ENCODE results near the gene SPHK2. TPM values are rescaled to one million over a fixed set of nuclear protein-coding genes. Genes with fewer than 3 reads are reported as not detected.

The SPHK2 gene
- total RNA-seq, 4 donors from 2014 or later = 17.1 to 45.4 (median 31.4) TPM

DNA sequence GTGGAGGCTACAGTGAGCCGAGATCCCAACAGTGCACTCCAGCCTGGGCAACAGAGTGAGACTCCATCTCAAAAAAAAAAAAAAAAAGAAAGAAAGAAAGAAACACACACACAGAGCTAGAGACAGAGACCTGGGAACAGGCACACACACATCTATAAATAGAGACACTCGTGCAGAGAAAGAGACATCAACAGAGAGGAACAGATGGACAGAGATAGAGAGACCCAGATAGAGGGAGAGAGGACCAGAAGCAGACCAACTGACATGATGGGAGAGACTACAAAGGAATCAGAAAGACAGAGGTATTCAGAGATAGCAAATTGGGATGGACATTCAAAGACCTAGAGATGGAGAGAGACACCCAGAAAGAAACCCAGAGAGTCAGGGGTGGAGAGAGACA, 28.8 kb downstream of the SPHK2 start:
- Histone ChIP-seq H3K27me3 (no peaks in the 10 kb centered on the region), H3K9me3 (no peaks in the 10 kb centered on the region), H3K4me3 (replicated peaks in 1 of 3) (no peak overlapping the region), H3K27ac (no peak overlapping the region), H3K4me1 (peaks cover 13 to 23% of the 10 kb centered on the region in 2 donors), H3K36me3 (no peaks in the 10 kb centered on the region)
- no peak for DNase-seq
- no peak for TF ChIP-seq POLR2A (IDR thresholded peaks at IDR 0.05)
- TF ChIP-seq, protein P1, sequence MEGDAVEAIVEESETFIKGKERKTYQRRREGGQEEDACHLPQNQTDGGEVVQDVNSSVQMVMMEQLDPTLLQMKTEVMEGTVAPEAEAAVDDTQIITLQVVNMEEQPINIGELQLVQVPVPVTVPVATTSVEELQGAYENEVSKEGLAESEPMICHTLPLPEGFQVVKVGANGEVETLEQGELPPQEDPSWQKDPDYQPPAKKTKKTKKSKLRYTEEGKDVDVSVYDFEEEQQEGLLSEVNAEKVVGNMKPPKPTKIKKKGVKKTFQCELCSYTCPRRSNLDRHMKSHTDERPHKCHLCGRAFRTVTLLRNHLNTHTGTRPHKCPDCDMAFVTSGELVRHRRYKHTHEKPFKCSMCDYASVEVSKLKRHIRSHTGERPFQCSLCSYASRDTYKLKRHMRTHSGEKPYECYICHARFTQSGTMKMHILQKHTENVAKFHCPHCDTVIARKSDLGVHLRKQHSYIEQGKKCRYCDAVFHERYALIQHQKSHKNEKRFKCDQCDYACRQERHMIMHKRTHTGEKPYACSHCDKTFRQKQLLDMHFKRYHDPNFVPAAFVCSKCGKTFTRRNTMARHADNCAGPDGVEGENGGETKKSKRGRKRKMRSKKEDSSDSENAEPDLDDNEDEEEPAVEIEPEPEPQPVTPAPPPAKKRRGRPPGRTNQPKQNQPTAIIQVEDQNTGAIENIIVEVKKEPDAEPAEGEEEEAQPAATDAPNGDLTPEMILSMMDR (IDR thresholded peaks at IDR 0.05) = no peak
- WGBS, 2 donors = 79 to 87% methylated on average over 2 of the region's 2 CpGs
- intact Hi-C loops (cut with DNase I) = loop anchor here (10.0 kb wide), 1 partner anchor 187 kb away; the partner anchor contains the start of gene HSD17B14

DNA sequence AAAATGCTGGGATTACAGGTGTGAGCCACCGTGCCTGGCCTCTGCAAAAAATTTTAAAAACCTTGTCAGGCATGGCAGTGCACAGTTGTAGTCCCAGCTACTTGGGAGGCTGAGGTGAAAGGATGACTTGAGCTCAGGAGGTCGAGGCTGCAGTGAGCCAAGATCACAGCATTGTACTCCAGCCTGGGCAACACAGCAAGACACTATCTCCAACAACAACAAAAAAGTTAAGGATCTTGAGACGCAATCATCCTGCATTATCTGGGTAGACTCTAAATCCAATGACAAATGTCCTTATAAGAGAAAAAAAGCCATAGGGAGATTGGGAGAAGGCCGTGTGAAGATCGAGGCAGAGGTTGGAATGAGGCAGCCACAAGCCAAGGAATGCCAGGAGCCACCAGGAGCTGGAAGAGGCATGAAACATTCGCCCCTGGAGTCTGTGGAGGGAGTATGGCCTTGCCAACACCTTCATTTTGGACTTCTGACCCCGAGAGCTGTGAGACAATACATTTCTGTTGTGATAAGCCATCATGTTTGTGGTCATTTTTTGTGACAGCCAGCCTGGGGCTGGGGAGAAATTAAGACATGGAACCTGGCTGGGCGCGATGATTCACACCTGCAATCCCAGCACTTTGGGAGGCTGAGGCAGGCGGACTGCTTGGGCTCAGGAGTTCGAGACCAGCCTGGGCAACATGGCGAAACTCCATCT, 31.8 kb downstream of the SPHK2 start:
- H3K27ac ChIP-seq = no peak overlapping the region
- intact Hi-C loops (cut with DNase I) = no loop called here
- no peaks in the 10 kb centered on the region for H3K36me3 ChIP-seq
- no peak for DNase-seq
- no peaks in the 10 kb centered on the region for H3K9me3 ChIP-seq
- no peak overlapping the region for H3K4me3 ChIP-seq (replicated peaks in 1 of 3)
- WGBS, 2 donors = 94 to 95% methylated on average over 12 of the region's 12 CpGs
- H3K4me1 ChIP-seq = peaks cover 5 to 12% of the 10 kb centered on the region in 2 donors
- no peaks in the 10 kb centered on the region for H3K27me3 ChIP-seq
- TF ChIP-seq, protein P1 (IDR thresholded peaks at IDR 0.05) = no peak
- no peak for TF ChIP-seq POLR2A (IDR thresholded peaks at IDR 0.05)

DNA sequence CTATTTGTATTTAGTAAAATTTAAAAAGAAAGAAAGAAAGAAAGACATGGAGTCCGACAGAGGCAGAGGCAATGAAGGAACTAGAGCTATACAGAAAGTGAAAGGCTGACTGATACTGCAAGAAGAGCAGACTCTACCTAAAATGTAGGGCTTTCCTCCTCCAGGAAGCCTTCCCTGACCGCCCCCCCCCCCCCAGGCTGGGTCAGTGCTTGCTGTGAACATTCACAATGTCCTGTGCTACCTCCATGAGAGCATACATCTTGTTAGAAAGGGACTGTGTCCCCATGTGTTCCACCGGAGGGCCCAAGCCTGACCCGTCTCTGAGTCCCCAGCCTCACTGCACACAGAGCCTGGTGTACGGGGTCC, 32.4 kb downstream of the SPHK2 start:
- intact Hi-C loops (cut with DNase I) = no loop called here
- 63 to 89% methylated on average over 3 to 5 of the region's 5 CpGs for WGBS, 2 donors
- H3K4me1 ChIP-seq = peaks cover 5 to 12% of the 10 kb centered on the region in 2 donors
- H3K4me3 ChIP-seq (replicated peaks in 1 of 3) = no peak overlapping the region
- no peak overlapping the region for H3K27ac ChIP-seq
- DNase-seq = no peak
- no peak for TF ChIP-seq POLR2A (IDR thresholded peaks at IDR 0.05)
- TF ChIP-seq, protein P1 (IDR thresholded peaks at IDR 0.05) = no peak
- no peaks in the 10 kb centered on the region for H3K36me3 ChIP-seq
- H3K27me3 ChIP-seq = no peaks in the 10 kb centered on the region
- H3K9me3 ChIP-seq = no peaks in the 10 kb centered on the region

DNA sequence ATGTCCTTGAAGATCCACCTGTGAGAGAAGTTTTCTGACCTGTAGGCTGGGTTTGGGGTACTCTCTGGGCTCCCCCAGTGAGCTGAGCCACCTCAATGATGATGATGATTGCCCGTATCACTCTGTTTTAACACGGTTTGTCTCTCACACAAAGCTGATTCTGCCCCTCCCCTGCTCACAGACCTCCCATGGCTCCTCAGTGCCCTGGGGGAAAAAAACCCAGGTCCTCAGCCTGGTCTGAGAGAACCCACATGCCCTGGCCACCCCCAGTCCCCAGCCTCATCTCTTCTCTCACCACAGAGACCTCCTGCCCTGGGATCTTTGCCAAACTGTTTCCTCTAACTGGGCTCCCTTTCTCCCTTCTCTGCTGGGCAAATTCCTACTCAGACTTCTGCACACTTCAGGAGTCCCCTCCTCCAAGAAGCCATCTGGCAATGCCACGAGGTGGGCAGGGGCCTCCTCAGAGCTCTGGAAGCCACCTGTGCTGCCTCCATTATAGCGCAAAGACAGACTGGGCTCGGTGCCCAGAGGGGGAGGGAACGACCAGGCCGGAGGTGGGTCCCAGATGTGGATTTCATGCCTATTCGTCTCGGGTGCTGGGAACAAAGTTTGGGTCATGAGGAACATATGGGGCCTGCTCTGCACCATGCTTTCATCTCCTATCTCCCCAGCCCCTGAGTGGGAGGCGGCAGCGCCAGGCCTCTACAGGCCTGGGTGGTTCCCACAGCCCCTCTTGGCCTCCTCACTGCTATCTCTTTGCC, 35.2 kb downstream of the SPHK2 start:
- TF ChIP-seq, protein P1 (IDR thresholded peaks at IDR 0.05) = no peak
- no peak for TF ChIP-seq POLR2A (IDR thresholded peaks at IDR 0.05)
- Histone ChIP-seq H3K27ac (no peak overlapping the region), H3K4me1 (peaks cover 4 to 6% of the 10 kb centered on the region in 2 donors), H3K27me3 (no peaks in the 10 kb centered on the region), H3K9me3 (no peaks in the 10 kb centered on the region), H3K4me3 (replicated peaks in 1 of 3) (no peak overlapping the region), H3K36me3 (no peaks in the 10 kb centered on the region)
- intact Hi-C loops (cut with DNase I) = no loop called here
- DNase-seq = no peak
- WGBS, 2 donors = 45 to 57% methylated on average over 7 to 10 of the region's 11 CpGs
